GM12878 (cell line): ENCODE data around the gene EGF. TPM values are rescaled to one million over a fixed set of nuclear protein-coding genes. Genes with fewer than 3 reads are reported as not detected.

Source experiments
- ATAC-seq: fragments of 200-7000 bp; cut with Tn5 transposase; 3 replicates; pipeline ENCODE4 v1.9.1; 2020; ENCODE audit warnings: mild to moderate bottlenecking, moderate library complexity
- BruUV-seq: library from RNA; stranded (reverse); fragments of 400-500 nt; replicated peaks from 2 replicates; lab custom pipeline; 2021; lab: Mats Ljungman, UMichigan
- CTCF ChIA-PET: fragments of 300-600 bp; sonication (Branson Sonifier 250); formaldehyde crosslinking; extraction: SDS; loops from one replicate; lab custom pipeline; 2021; ENCODE audit warnings: inconsistent platforms; lab: Yijun Ruan, JAX
- POLR2A ChIA-PET: fragments of 350-600 bp; formaldehyde crosslinking; extraction: SDS; loops from one replicate; lab custom pipeline; 2021; ENCODE audit warnings: inconsistent platforms; lab: Charles Lee
- RAD21 ChIA-PET: fragments of 300-600 bp; sonication (Branson Sonifier 250); formaldehyde crosslinking; loops from one replicate; lab custom pipeline; 2023; ENCODE audit warnings: antibody characterized with exemption; ENCODE audit not compliant: unreplicated experiment; lab: Charles Lee
- SMC1A ChIA-PET: fragments of 300-600 bp; sonication (Branson Sonifier 250); formaldehyde crosslinking; loops from one replicate; lab custom pipeline; 2023; ENCODE audit not compliant: unreplicated experiment, uncharacterized antibody; lab: Charles Lee
- DNase-seq: peaks from one replicate; pipeline ENCODE4 v3.0.0-alpha.2; 2011; ENCODE audit warnings: low read depth, low spot score
- FAIRE-seq: peaks from 3 replicates; lab custom pipeline; 2011; peaks lifted over from hg19 to GRCh38; lab: Jason Lieb, UNC
- H2AFZ ChIP-seq: 2 replicates; pipeline ENCODE4 v1.6.0; 2011; ENCODE audit warnings: low read depth, low read length, control low read depth; ENCODE audit not compliant: control insufficient read depth
- H3K27ac ChIP-seq: 2 replicates; pipeline ENCODE4 v1.5.1; 2011; ENCODE audit warnings: control low read depth; ENCODE audit not compliant: control insufficient read depth, insufficient read depth
- H3K27me3 ChIP-seq, 2 experiments: replicated peaks in 1 of 2; 2 replicates each; pipeline versions ENCODE4 v1.6.0 to v1.6.1; 2011; ENCODE audit warnings: low read length in 1 of 2; ENCODE audit not compliant: control insufficient read depth in 2 of 2, insufficient read depth in 2 of 2
- H3K36me3 ChIP-seq, 2 experiments: 2 replicates each; pipeline ENCODE4 v1.5.1; 2011; ENCODE audit warnings: low read length in 1 of 2; ENCODE audit not compliant: control insufficient read depth in 2 of 2, insufficient read depth in 2 of 2
- H3K4me1 ChIP-seq: 2 replicates; pipeline ENCODE4 v1.6.1; 2011; ENCODE audit warnings: mild to moderate bottlenecking, low read length, moderate library complexity, mixed read lengths; ENCODE audit not compliant: control insufficient read depth, insufficient read depth
- H3K4me2 ChIP-seq: 2 replicates; pipeline ENCODE4 v1.6.0; 2011; ENCODE audit warnings: control low read depth; ENCODE audit not compliant: control insufficient read depth, insufficient read depth
- H3K4me3 ChIP-seq: fragments of 200-600 bp; sonication (generic); 2 replicates; pipeline ENCODE4 v1.5.1; 2016
- H3K79me2 ChIP-seq: 2 replicates; pipeline ENCODE4 v1.6.0; 2011; ENCODE audit warnings: low read length; ENCODE audit not compliant: control insufficient read depth, insufficient read depth
- H3K9ac ChIP-seq: 2 replicates; pipeline ENCODE4 v1.8.0; 2011; ENCODE audit warnings: low read length, control low read depth, mixed read lengths; ENCODE audit not compliant: control insufficient read depth, insufficient read depth
- H3K9me3 ChIP-seq: replicated peaks from 3 replicates; pipeline ENCODE4 v1.5.1; 2011; ENCODE audit warnings: mild to moderate bottlenecking, low read length; ENCODE audit not compliant: control insufficient read depth, insufficient read depth
- H4K20me1 ChIP-seq: 2 replicates; pipeline ENCODE4 v1.6.0; 2011; ENCODE audit not compliant: control insufficient read depth, insufficient read depth
- ASH2L ChIP-seq: fragments of 300-600, 200-600 bp; sonication (generic); IDR thresholded peaks from 2 replicates; pipeline ENCODE4 v1.6.1; 2017; ENCODE audit warnings: low read depth, mild to moderate bottlenecking, borderline replicate concordance
- CHD2 ChIP-seq: IDR thresholded peaks from 2 replicates; pipeline ENCODE4 v1.6.1; 2011; ENCODE audit warnings: low read depth, low read length, improper control_type of control experiment, borderline replicate concordance
- CTCF ChIP-seq, 3 experiments: IDR thresholded peaks in 2 of 3; conservative IDR thresholded peaks in 1 of 3; 2 replicates each; pipeline ENCODE4 v1.5.1; 2011; ENCODE audit warnings: low read depth in 3 of 3, low read length in 3 of 3, mild to moderate bottlenecking in 3 of 3, control low read depth in 2 of 3, moderate library complexity in 2 of 3, inconsistent platforms in 1 of 3, mixed read lengths in 1 of 3; ENCODE audit not compliant: control insufficient read depth in 2 of 3, insufficient read depth in 1 of 3; ENCODE audit errors: extremely low read depth in 1 of 3
- FOXK2 ChIP-seq: fragments of 450-650 bp; IDR thresholded peaks from 2 replicates; pipeline ENCODE4 v1.6.1; 2017; ENCODE audit warnings: mild to moderate bottlenecking, moderate library complexity
- IKZF1 ChIP-seq: fragments of 450-650 bp; conservative IDR thresholded peaks from 2 replicates; pipeline ENCODE4 v1.6.1; 2017; ENCODE audit warnings: antibody characterized with exemption, mild to moderate bottlenecking
- LARP7 ChIP-seq: fragments of 450-650 bp; IDR thresholded peaks from 2 replicates; pipeline ENCODE4 v1.6.1; 2017; ENCODE audit warnings: mild to moderate bottlenecking
- NR2C2 ChIP-seq: IDR thresholded peaks from 2 replicates; pipeline ENCODE4 v1.6.1; 2011; ENCODE audit warnings: borderline replicate concordance, low read depth; ENCODE audit not compliant: control insufficient read depth, insufficient read length
- PAX5 ChIP-seq: IDR thresholded peaks from 2 replicates; pipeline ENCODE4 v1.6.1; 2011; ENCODE audit warnings: low read depth, low read length, borderline replicate concordance
- PBX3 ChIP-seq: IDR thresholded peaks from 2 replicates; pipeline ENCODE4 v1.6.1; 2011; ENCODE audit warnings: mild to moderate bottlenecking, low read depth, low read length, moderate library complexity; ENCODE audit not compliant: insufficient replicate concordance
- SMAD1 ChIP-seq: fragments of 450-650 bp; IDR thresholded peaks from 2 replicates; pipeline ENCODE4 v1.6.1; 2018; ENCODE audit warnings: mild to moderate bottlenecking, low read depth; ENCODE audit not compliant: partially characterized antibody
- STAT3 ChIP-seq: IDR thresholded peaks from 2 replicates; pipeline ENCODE4 v1.6.1; 2011; ENCODE audit warnings: low read depth, low read length, improper control_type of control experiment
- WGBS: methylation state at CpG from one replicate; pipeline ENCODE4 v1.1.6; 2016; ENCODE audit warnings: low lambda C conversion rate; ENCODE audit not compliant: insufficient replicate concordance, insufficient coverage; ENCODE audit errors: missing lambda C conversion rate; 5-methylcytosine and 5-hydroxymethylcytosine counted together
- in situ Hi-C: fragments of 300-500 bp; cut with MboI; formaldehyde crosslinking; loops from 9 replicates; pipeline ENCODE4 v1.14.3; 2018; ENCODE audit warnings: mixed read lengths
- intact Hi-C: fragments of 100-400 bp; cut with micrococcal nuclease; formaldehyde crosslinking; loops from one replicate; pipeline ENCODE4 v1.14.2; 2022; ENCODE audit not compliant: unreplicated experiment
- polyA plus RNA-seq, 11 experiments: library from polyadenylated mRNA; depleted of rRNA in 4 of 11; unstranded in 6 of 11; stranded (reverse) in 5 of 11; fragments of >200 nt; fragmentation: Nextera tagmentation in 4 of 11; fragmentation: Illumina TruSeq in 1 of 11; extraction: Ambion mirVana in 4 of 11; extraction: Trizol in 1 of 11; gene quantifications; 1 replicate in 1 of 11; 2 replicates in 10 of 11; pipeline versions ENCODE4 v1.2.1 to v1.2.3, GENCODE V29; 2011 to 2016; ENCODE audit warnings: inconsistent platforms in 2 of 11, missing spikeins in 2 of 11, low read depth in 1 of 11
- total RNA-seq, 4 experiments: library from RNA; depleted of rRNA in 3 of 4; stranded (reverse); fragments of >200 nt in 3 of 4; fragmentation: Illumina TruSeq in 1 of 4; extraction: Trizol in 1 of 4; gene quantifications; 2 replicates each; pipeline versions ENCODE4 v1.2.1 to v1.2.3, GENCODE V29; 2013 to 2021
- TF ChIP-seq, protein P1 (sequence below): IDR thresholded peaks from 2 replicates; pipeline ENCODE4 v1.6.1; 2012; ENCODE audit warnings: low read length, inconsistent platforms
- TF ChIP-seq, protein P2 (sequence below): fragments of 150-350 bp; IDR thresholded peaks from 2 replicates; pipeline ENCODE4 v1.6.1; 2014; ENCODE audit warnings: mild to moderate bottlenecking, low read depth, low read length

EGF gene
- total and polyA plus RNA-seq, 10 of the 15 experiments (the other 5 are each of a cell fraction or from before 2014, with no cell fraction given) = 0.02 to 0.90 (median 0.19) TPM; not detected in 4

DNA sequence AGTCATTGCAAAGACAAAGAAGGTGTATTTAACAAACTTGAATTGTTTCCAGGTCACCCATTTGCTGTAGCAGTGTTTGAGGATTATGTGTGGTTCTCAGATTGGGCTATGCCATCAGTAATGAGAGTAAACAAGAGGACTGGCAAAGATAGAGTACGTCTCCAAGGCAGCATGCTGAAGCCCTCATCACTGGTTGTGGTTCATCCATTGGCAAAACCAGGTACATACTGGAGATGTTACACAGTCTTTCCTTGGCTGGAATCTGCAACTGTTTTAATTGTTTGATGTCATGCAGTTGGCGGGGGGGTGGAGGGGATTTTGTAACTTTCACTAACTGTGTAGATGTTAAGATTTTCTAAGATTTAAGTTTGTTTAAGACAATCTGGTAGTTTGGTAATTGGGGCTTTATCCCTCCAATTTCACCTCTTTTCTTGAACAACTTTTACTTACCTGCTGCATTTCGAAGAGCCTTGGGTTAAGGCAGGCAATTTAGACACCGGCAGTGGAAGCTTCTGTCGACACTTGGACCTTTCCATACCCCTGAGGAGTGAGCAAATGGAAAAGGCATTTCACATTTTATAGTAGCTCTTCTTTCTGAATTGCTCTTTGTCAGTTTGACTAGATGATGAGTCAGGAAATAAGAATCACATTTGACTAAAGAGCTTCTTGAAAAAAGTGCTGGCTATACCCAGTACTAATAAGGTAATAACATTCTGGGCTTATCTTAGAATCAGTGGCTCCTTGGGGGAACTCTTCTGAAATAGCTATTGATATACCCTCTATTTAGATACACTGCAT lies 67.4 kb downstream of the EGF start (continued):
- no peak for TF ChIP-seq ASH2L
- no peak for TF ChIP-seq IKZF1
- TF ChIP-seq CHD2 = no peak
- TF ChIP-seq STAT3 = no peak

- CTCF ChIA-PET = interaction anchor here (0.6 to 1.9 kb wide), 6 partner anchors 10 to 560 kb away, joined by 3 to 7 read pairs (median 3); no protein-coding TSS in a partner anchor
- SMC1A ChIA-PET = interaction anchor here (0.7 to 1.4 kb wide), 4 partner anchors 12 to 551 kb away, joined by 3 to 6 read pairs (median 3); no protein-coding TSS in a partner anchor
- in situ Hi-C loops (no loop called here), intact Hi-C loops (no loop called here)
- no peak for TF ChIP-seq PBX3
- TF ChIP-seq NR2C2 = no peak
- TF ChIP-seq SMAD1 = no peak
- TF ChIP-seq CTCF (IDR thresholded peaks at IDR 0.05 in 2 of 3, conservative IDR thresholded peaks at IDR 0.05 in 1 of 3; ENCODE audit: control insufficient read depth in 2 of 3, extremely low read depth in 1 of 3, insufficient read depth in 1 of 3, low read depth in 3 of 3, low read length in 3 of 3) = no peak
- no peak for TF ChIP-seq LARP7
- TF ChIP-seq PAX5 = no peak
- TF ChIP-seq, protein P1, sequence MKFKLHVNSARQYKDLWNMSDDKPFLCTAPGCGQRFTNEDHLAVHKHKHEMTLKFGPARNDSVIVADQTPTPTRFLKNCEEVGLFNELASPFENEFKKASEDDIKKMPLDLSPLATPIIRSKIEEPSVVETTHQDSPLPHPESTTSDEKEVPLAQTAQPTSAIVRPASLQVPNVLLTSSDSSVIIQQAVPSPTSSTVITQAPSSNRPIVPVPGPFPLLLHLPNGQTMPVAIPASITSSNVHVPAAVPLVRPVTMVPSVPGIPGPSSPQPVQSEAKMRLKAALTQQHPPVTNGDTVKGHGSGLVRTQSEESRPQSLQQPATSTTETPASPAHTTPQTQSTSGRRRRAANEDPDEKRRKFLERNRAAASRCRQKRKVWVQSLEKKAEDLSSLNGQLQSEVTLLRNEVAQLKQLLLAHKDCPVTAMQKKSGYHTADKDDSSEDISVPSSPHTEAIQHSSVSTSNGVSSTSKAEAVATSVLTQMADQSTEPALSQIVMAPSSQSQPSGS = no peak
- TF ChIP-seq, protein P2, sequence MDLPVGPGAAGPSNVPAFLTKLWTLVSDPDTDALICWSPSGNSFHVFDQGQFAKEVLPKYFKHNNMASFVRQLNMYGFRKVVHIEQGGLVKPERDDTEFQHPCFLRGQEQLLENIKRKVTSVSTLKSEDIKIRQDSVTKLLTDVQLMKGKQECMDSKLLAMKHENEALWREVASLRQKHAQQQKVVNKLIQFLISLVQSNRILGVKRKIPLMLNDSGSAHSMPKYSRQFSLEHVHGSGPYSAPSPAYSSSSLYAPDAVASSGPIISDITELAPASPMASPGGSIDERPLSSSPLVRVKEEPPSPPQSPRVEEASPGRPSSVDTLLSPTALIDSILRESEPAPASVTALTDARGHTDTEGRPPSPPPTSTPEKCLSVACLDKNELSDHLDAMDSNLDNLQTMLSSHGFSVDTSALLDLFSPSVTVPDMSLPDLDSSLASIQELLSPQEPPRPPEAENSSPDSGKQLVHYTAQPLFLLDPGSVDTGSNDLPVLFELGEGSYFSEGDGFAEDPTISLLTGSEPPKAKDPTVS = no peak
- no peak for TF ChIP-seq FOXK2
- Histone ChIP-seq H3K36me3 (no peaks in the 10 kb centered on the region), H3K27me3 (peaks cover 2 to 5% of the 10 kb centered on the region in 2 experiments; a peak in 3 of 4 replicates), H4K20me1 (no peaks in the 10 kb centered on the region), H3K4me3 (no peak overlapping the region), H3K4me2 (no peak overlapping the region), H2AFZ (no peak overlapping the region), H3K79me2 (no peaks in the 10 kb centered on the region), H3K9me3 (no peaks in the 10 kb centered on the region), H3K4me1 (no peaks in the 10 kb centered on the region), H3K9ac (no peak overlapping the region), H3K27ac (no peak overlapping the region)
- no peak for ATAC-seq
- no peak for DNase-seq
- 24% methylated on average over 1 of the region's 1 CpG for WGBS
- RAD21 ChIA-PET = no interaction called here
- POLR2A ChIA-PET = interaction anchor here (0.6 to 1.2 kb wide), 2 partner anchors 13 to 333 kb away, joined by 3 to 6 read pairs; no protein-coding TSS in a partner anchor
- no peak for FAIRE-seq
- BruUV-seq = no TSS peak
These were observed 69.3 kb downstream of the EGF start for GRCh38 chr4:109981936-109982335.
